Activated gamma-delta T cell (primary cell): ENCODE data around the gene ZNF835.
"Not testable (repeated sequence)": the region's sequence is repeated elsewhere in the genome, so short reads cannot be mapped to it uniquely, and the experiment has no call there.

Experiments used
- DNase-seq: peaks from one replicate; lab custom pipeline; 2025; lab: John Stamatoyannopoulos, UW
- total RNA-seq, 2 donors: gene quantifications; one replicate each; lab custom pipeline; 2026; lab: John Stamatoyannopoulos, UW

Gene ZNF835
- 1.4 to 7.7 reads per million in 2 donors for total RNA-seq

GRCh38 chr19:56671613-56671994 lies at the start of gene ZNF835:
Gene ZNF835, minus strand, starts transcription at chr19:56671757. Its CDS starts 6,559 bp downstream, at chr19:56665198.
- DNase-seq: peak; percentile 34

GRCh38 chr19:56720281-56720680 lies 48.7 kb upstream of the ZNF835 start:
- no peak for DNase-seq

GRCh38 chr19:56718231-56718630 lies 46.7 kb upstream of the ZNF835 start:
- DNase-seq: no peak

- DNase-seq: no peak
Observed at GRCh38 chr19:56712611-56713276, 41.2 kb upstream of the ZNF835 start.

GRCh38 chr19:56710437-56710836 lies 38.9 kb upstream of the ZNF835 start:
- DNase-seq: no peak

- DNase-seq: no peak
Observed at GRCh38 chr19:56707821-56708220, 36.3 kb upstream of the ZNF835 start.

GRCh38 chr19:56705939-56706338 lies 34.4 kb upstream of the ZNF835 start:
- DNase-seq: no peak

GRCh38 chr19:56701895-56702294 lies 30.3 kb upstream of the ZNF835 start:
- DNase-seq: no peak

GRCh38 chr19:56699552-56699951 lies 28.0 kb upstream of the ZNF835 start:
- DNase-seq: no peak

GRCh38 chr19:56692206-56692895 lies 20.8 kb upstream of the ZNF835 start:
- no peak for DNase-seq

GRCh38 chr19:56690670-56691069 lies 19.1 kb upstream of the ZNF835 start:
- no peak for DNase-seq

- DNase-seq: no peak
Observed at GRCh38 chr19:56689198-56689597, 17.6 kb upstream of the ZNF835 start.

GRCh38 chr19:56687031-56687430 lies 15.5 kb upstream of the ZNF835 start:
- DNase-seq: no peak

- no peak for DNase-seq
Observed at GRCh38 chr19:56683116-56683515, 11.6 kb upstream of the ZNF835 start.

- DNase-seq: no peak
Observed at GRCh38 chr19:56681702-56682101, 10.1 kb upstream of the ZNF835 start.

GRCh38 chr19:56678205-56678604 lies 6.6 kb upstream of the ZNF835 start:
- no peak for DNase-seq

GRCh38 chr19:56672610-56673009 lies 1.1 kb upstream of the ZNF835 start:
- not testable (repeated sequence) for DNase-seq

GRCh38 chr19:56670961-56671612 lies 470 bp downstream of the ZNF835 start:
- no peak for DNase-seq

GRCh38 chr19:56670401-56670960 lies 1.1 kb downstream of the ZNF835 start:
- DNase-seq: no peak

- DNase-seq: no peak
Observed at GRCh38 chr19:56668676-56669075, 2.9 kb downstream of the ZNF835 start.

GRCh38 chr19:56667311-56667870 lies 4.2 kb downstream of the ZNF835 start:
- DNase-seq: no peak

GRCh38 chr19:56664511-56664910 lies 7.0 kb downstream of the ZNF835 start:
- no peak for DNase-seq
